Measurements from ENCODE around the gene SCN10A.

DNA sequence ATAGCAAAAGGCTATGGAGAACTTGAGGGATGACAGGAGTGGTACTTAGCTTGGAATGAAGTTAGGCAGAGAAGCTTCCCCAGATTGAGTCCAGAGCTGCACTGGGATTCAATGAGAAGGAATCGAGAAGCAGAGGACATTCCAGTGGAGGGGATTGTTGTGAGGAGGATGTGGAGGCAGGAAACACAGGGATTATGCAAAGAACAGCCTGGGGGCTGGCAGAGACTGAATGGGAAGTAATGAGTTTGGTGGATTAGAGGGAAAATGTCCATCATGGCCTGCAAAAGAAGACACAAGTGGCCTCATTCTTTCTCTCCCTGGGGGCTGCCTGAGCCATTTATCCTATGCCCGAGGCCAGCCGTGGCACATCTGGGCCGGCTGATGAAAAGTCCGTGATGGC, 20.5 kb upstream of the SCN10A start:
- TF ChIP-seq CTCF (IDR thresholded peaks at IDR 0.05) (no peak), POLR2A (IDR thresholded peaks at IDR 0.05) (no peak)
